Fibroblast of skin of back (primary cell): ENCODE results near the gene TSPAN15.
A peak's percentile ranks its signal among the peaks of the same experiment; 100 is the strongest.
"Not testable (repeated sequence)": the region's sequence is repeated elsewhere in the genome, so short reads cannot be mapped to it uniquely, and the experiment has no call there.

Experiments
- DNase-seq: peaks from one replicate; pipeline ENCODE4 v3.0.0-alpha.2; 2013

TSPAN15 gene

GRCh38 chr10:69504576-69505250 lies 53.4 kb downstream of the TSPAN15 start:
- DNase-seq: peak; percentile 21

GRCh38 chr10:69505636-69506318 lies 54.5 kb downstream of the TSPAN15 start:
- no peak for DNase-seq

- DNase-seq: no peak
These were observed 55.2 kb downstream of the TSPAN15 start for GRCh38 chr10:69506487-69506833.

GRCh38 chr10:69506834-69507713 lies 55.8 kb downstream of the TSPAN15 start:
- DNase-seq: no peak

- no peak for DNase-seq
These were observed 57.6 kb downstream of the TSPAN15 start for GRCh38 chr10:69508738-69509340.

GRCh38 chr10:69512901-69513300 lies 61.6 kb downstream of the TSPAN15 start:
- peak; percentile 6 for DNase-seq

GRCh38 chr10:69513617-69514016 lies 62.4 kb downstream of the TSPAN15 start:
- DNase-seq: no peak

GRCh38 chr10:69515699-69516259 lies 64.5 kb downstream of the TSPAN15 start:
- peak; percentile 57 for DNase-seq

- DNase-seq: no peak
These were observed 65.1 kb downstream of the TSPAN15 start for GRCh38 chr10:69516316-69516715.

- DNase-seq: no peak
These were observed 65.5 kb downstream of the TSPAN15 start for GRCh38 chr10:69516796-69517195.

- no peak for DNase-seq
These were observed 66.1 kb downstream of the TSPAN15 start for GRCh38 chr10:69517271-69517848.

GRCh38 chr10:69527961-69528360 lies 76.7 kb downstream of the TSPAN15 start:
- DNase-seq: no peak

GRCh38 chr10:69533658-69534057 lies 82.4 kb downstream of the TSPAN15 start:
- DNase-seq: no peak

GRCh38 chr10:69536521-69536920 lies 85.3 kb downstream of the TSPAN15 start:
- not testable (repeated sequence) for DNase-seq

- DNase-seq: no peak
These were observed 86.2 kb downstream of the TSPAN15 start for GRCh38 chr10:69537449-69537848.

GRCh38 chr10:69538461-69538860 lies 87.2 kb downstream of the TSPAN15 start:
- no peak for DNase-seq

- DNase-seq: no peak
These were observed 90.2 kb downstream of the TSPAN15 start for GRCh38 chr10:69541463-69541862.

- DNase-seq: no peak
These were observed 98.7 kb downstream of the TSPAN15 start for GRCh38 chr10:69549959-69550358.

GRCh38 chr10:69552268-69552667 lies 101.0 kb downstream of the TSPAN15 start:
- no peak for DNase-seq

GRCh38 chr10:69553328-69553727 lies 102.1 kb downstream of the TSPAN15 start:
- DNase-seq: no peak

- no peak for DNase-seq
These were observed 103.3 kb downstream of the TSPAN15 start for GRCh38 chr10:69554611-69555010.
